CD4-positive, alpha-beta T cell treated with Interleukin-15 for 1 hour (primary cell): ENCODE results near the gene CAPN9.

ENCODE experiments used
- DNase-seq: peaks from one replicate; pipeline ENCODE4 v3.0.0-alpha.2; 2020

CAPN9 gene

DNA sequence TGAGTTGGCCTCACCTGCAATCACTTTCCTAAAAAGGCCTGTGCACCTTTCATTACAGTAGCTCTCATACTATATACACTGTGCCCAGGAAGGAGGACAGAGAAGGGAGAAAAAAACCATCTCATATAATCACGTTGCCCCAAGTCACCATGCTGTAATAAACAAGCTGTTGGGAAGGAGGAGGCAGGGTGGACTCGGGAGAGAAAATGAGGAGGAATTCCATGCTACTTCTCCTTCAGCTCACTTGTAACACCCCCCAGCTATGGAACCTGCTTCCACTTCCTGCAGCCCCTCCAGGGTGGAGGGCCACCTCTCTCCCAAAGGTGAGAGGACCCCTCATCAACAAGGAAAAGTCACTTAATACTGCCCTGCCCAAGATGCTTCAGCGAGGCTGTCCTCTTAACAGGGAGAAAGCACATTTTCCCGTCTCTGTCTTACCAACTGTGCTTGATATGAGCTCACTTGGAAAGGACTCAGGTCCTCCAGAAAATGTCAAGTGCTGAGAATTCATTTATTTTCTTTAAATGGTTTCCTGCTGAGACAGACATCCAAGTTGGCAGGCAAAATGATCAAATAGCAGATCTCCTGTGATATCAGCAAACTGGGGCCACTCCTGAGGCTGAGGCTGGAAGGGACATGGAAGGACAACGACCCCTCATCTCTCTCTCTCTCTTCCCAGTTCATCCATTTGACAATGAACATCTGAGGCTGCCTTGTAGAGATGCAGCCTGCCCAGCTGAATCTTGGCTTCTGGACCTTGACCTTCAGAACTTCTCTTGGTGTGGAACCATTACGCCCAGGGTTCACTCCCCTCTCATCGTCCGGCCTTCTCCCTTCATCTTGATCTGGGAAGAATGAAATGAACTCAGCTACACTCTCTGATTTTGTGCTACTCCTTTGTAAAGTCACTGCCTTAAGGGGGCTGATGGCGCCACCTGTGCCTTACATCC lies 54.0 kb downstream of the CAPN9 start:
- DNase-seq = no peak

GRCh38 chr1:230804396-230804795 lies 57.2 kb downstream of the CAPN9 start:
- DNase-seq = no peak

DNA sequence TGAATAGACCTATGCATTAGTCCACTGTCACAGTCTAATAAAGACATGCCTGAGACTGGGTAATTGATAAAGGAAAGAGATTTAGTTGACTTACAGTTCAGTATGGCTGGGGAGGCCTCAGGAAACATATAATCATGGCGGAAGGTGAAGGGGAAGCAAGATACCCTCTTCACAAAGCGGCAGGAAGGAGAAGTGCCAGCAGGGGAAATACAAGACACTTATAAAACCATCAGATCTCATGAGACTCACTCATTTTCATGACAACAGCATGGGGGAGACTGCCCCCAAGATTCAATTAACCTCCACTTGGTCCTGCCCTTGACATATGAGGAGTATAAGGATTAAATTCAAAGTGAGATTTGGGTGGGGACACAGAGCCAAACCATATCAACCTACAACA lies 59.4 kb downstream of the CAPN9 start:
- no peak for DNase-seq

- no peak for DNase-seq
Observed at GRCh38 chr1:230807029-230807428, 59.8 kb downstream of the CAPN9 start.

- no peak for DNase-seq
Observed at GRCh38 chr1:230807561-230808280, 60.5 kb downstream of the CAPN9 start.

DNA sequence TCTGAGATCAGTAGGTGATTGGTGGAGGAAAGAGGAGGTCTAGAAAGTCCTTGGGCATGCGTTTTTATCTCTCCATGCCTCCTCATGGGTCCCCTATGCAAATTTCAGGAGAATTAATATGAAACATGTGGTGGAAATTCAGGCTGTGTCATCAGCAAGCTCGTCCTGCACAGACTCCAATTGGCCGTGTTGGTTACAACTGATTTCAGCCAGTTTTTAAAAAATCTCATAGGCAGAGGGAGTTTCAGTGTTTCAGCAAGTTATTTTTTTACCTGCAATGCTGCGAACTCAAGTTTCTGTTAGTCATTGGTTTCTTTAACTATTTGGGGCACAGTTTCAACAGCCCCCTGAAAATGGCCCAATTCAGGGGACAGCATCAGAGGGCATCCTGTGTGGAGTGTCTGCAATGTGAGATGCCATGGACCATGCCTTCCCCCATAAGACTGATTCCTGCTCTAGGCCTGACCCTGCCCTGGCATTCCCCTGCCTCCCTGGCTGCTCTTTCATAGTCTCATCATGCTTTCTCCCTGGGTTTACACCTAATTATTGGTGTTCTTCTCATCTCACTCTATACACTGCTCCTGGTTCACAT lies 61.2 kb downstream of the CAPN9 start:
- no peak for DNase-seq

DNA sequence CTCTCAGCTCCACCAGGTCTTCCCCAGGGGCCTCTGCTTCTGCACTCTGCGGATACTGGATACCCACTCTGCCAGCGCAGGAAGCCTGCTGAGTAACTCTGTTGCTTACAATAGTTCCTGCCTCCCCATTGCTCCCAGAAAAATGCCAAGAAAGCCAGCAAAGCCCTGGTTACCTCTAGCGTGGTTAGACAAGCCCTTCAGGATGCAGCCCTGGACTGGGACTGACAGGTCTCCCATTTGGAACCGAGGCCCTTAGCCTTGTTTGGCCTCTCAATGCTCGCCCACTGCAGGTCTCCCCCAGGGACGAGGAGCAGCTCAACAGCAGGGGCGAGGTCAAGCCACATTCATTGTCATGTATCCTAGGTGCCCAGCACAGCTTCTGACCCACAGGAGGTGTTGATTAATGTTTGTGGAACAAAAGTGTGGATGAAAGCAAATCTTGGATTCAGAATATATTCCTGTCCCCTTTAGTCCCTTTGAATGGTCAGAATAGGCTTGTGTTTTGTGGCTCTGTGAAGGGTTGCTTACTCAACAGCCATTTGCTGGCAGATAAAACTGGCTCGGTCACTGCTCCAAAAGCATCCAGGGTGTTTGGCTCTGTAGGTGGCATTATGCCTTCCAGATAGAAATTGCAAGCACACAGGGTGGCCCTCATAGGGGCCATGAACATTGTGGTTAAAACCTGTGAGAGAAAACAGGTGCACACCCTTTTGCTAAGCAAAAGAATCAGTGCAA lies 62.2 kb downstream of the CAPN9 start:
- DNase-seq = no peak

DNA sequence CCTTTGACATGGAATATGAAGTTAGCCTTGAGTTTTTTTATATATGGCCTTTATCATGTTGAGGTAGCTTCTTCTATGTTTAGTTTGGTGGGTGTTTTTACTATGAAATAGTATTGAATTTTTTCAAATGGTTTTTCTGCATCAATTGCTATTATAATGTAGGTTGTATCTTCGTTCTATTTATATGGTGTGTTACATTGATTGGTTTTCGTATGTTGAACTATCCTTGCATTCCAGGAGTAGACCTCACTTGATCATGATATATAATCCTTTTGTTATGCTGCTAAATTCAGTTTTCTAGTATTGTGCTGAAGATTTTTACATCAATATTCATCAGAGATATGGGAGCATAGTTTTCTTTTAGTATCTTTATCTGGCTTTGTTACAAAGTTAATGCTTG lies 65.4 kb downstream of the CAPN9 start:
- DNase-seq = no peak

DNA sequence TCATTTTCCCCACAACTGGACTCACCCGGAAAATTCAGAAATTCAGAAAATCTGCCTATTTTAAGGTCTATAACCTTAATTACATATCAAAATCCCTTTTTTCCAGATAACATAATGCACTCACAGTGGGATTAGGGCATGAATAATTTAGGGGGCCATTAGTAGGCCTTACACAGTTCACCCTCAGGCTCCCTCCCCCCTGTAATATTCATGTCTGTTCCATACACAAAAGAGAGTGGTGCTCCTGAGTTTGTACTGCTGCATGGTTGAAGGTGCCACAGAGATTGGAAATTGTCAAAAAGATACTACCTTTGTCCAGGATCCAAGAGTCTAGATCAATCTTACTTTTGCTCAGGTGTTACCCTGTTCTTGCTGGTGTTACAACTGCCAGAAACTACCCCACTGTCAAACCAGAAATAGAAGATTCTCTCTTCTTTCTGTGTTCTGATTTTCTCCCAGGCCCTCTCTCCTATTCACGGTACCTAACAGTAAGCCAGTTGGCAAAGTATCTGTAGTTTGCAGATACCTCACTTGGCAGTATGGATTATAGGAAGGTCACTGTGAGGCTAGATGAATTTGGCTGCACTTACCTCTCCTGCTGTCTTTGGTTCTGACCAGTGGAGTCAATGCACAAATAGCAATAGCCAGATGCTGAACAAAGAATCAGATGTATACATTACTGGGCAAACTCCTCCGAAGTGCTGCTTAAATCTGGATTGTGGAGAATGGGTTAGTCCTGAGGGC lies 67.9 kb downstream of the CAPN9 start:
- DNase-seq = no peak

DNA sequence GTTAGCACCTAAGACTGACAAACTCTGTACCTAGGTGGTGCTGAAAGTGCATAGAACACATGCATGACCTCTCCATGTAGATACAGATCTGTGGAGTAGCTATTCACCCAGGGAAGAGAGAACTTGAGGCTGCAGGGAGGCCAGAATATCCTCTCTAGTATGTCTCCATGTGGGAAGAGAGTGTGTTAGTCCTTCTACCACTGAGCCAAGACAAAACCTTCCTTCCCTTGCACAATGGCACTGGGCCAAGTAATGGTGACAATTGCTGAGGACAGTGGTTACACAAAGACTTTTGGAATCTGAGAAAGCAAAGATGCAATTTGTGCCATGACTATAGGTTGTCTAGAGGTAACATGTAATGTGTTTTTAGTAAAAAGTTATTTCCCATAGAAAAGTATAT lies 68.8 kb downstream of the CAPN9 start:
- no peak for DNase-seq

DNA sequence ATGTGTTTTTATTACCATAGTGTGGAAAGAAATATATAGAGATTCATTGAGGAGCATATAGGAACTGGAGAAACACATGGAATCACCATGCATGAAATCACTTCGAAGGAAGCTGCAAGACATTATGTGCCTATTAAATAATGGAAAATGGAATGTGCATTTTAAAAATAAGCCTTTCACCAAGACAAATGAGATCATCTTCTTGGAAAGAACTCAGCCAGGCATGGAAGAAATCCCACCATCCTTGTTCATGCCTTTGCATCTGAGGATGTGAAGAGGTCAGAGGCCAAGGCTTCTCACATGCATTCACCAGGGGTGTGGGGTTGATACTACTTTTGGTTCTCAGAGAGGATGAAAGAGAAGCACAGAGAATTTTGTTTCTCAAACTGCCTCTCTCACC lies 71.2 kb downstream of the CAPN9 start:
- DNase-seq = no peak

DNA sequence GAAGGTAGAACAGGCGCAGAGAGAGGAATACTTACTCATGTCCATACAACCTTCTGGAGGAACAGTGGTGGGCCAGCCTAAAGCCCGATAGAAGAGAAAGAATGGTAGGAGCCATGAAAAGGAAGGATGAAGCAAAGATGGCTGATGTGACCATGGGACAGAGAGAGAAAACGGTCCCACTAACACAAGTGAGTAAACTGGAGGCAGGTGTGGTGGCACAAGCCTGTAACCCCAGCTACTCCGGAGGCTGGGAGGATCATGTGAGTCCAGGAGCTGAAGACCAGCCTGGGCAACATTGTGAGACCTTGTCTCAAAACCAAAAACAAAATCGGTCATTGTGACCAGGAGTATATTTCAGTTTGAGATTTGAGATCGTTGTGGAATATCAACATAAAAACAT lies 71.7 kb downstream of the CAPN9 start:
- DNase-seq = no peak

- no peak for DNase-seq
Observed at GRCh38 chr1:230819976-230820375, 72.8 kb downstream of the CAPN9 start.

- no peak for DNase-seq
Observed at GRCh38 chr1:230820568-230820967, 73.4 kb downstream of the CAPN9 start.

GRCh38 chr1:230821346-230821745 lies 74.2 kb downstream of the CAPN9 start:
- DNase-seq = no peak

- no peak for DNase-seq
Observed at GRCh38 chr1:230822092-230822581, 74.9 kb downstream of the CAPN9 start.

GRCh38 chr1:230823426-230823825 lies 76.2 kb downstream of the CAPN9 start:
- DNase-seq = no peak

- DNase-seq = no peak
Observed at GRCh38 chr1:230823931-230824381, 76.8 kb downstream of the CAPN9 start.

DNA sequence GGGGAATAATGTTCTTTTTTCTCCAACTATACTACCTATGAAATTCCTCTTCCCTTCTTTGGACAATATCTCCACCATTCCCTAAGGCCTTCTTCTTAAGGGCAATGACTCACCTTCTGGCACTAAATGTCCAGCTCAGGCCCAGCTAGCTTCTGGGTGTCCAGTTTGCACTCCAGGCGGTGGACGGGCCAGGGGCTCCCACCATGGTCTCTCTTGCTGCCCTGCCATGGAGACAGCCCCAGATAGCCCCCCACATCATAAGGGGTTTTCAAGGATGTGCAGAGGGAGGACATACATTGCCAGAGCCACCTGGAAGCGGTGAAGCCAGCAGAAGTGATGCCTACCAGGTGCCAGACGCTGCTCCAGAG lies 77.3 kb downstream of the CAPN9 start:
- no peak for DNase-seq

- no peak for DNase-seq
Observed at GRCh38 chr1:230824919-230825721, 77.9 kb downstream of the CAPN9 start.

- DNase-seq = no peak
Observed at GRCh38 chr1:230825761-230826160, 78.6 kb downstream of the CAPN9 start.
